ENCODE measurements around the gene P4HB.
A peak's percentile ranks its signal among the peaks of the same experiment; 100 is the strongest.

The P4HB gene

DNA sequence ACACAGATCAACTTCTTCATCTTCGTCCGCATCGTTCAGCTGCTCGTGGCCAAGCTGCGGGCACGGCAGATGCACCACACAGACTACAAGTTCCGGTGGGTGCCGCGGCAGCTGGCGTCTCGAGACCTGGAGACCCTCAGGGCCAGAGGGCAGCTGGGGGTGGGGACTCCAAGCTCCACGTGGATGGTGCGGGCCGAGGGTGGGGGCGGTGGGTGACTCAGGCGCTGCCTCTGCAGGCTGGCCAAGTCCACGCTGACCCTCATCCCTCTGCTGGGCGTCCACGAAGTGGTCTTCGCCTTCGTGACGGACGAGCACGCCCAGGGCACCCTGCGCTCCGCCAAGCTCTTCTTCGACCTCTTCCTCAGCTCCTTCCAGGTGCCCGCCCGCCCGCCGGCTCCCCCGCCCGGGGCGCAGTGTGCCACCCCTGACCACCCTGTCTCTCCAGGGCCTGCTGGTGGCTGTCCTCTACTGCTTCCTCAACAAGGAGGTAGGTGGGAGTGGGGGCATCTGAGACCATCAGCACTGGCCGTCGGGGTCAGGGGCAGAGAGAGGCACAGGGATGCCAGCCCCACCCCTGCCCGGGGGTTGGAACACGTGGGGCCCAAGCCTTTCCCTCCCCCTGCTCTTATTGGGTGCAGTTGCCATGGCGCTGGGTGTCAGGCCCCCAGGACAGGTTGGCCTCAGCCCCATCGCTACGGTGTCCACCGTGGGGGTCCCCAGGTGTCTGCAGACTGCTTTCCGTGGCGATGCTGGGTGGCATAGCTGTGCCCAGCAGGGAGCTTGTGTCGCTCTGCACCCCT is 47.6 kb downstream of the P4HB start:
- no peak overlapping the region for H3K27ac ChIP-seq (ENCODE audit: extremely low read depth, low read depth, low read length)
- ChIA-PET POLR2A (interaction anchor here (0.5 kb wide), 1 partner anchor 17 kb away, joined by 3 read pairs; no protein-coding TSS in a partner anchor), CTCF (interaction anchor here (1.6 kb wide), 1 partner anchor 9 kb away, joined by 5 read pairs; no protein-coding TSS in a partner anchor)
- peaks cover 11% of the 10 kb centered on the region for H3K4me1 ChIP-seq (ENCODE audit: control insufficient read depth, insufficient read depth, low read length)
- no peaks in the 10 kb centered on the region for H3K9me3 ChIP-seq (ENCODE audit: control insufficient read depth, insufficient read depth, low read depth, low read length)
- H3K36me3 ChIP-seq (ENCODE audit: control insufficient read depth in 2 of 2, insufficient read depth in 1 of 2, low read length in 2 of 2) = no peaks in the 10 kb centered on the region
- no peak for TF ChIP-seq KLF10 (tag by site-specific recombination; IDR thresholded peaks at IDR 0.05)
- TF ChIP-seq ZIC2 (tag by site-specific recombination; IDR thresholded peaks at IDR 0.05) = 0 out of 2 replicates have a peak, but pooled peaks have one; percentile 27
- TF ChIP-seq, protein P1, sequence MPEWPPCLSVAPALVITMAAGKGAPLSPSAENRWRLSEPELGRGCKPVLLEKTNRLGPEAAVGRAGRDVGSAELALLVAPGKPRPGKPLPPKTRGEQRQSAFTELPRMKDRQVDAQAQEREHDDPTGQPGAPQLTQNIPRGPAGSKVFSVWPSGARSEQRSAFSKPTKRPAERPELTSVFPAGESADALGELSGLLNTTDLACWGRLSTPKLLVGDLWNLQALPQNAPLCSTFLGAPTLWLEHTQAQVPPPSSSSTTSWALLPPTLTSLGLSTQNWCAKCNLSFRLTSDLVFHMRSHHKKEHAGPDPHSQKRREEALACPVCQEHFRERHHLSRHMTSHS (tag by site-specific recombination; IDR thresholded peaks at IDR 0.05) = no peak
- 0 out of 2 replicates have a peak, but pooled peaks have one; percentile 12 for TF ChIP-seq HIC1 (tag by site-specific recombination; IDR thresholded peaks at IDR 0.05)
- no peak overlapping the region for H3K4me3 ChIP-seq (ENCODE audit: low read depth, low read length)

DNA sequence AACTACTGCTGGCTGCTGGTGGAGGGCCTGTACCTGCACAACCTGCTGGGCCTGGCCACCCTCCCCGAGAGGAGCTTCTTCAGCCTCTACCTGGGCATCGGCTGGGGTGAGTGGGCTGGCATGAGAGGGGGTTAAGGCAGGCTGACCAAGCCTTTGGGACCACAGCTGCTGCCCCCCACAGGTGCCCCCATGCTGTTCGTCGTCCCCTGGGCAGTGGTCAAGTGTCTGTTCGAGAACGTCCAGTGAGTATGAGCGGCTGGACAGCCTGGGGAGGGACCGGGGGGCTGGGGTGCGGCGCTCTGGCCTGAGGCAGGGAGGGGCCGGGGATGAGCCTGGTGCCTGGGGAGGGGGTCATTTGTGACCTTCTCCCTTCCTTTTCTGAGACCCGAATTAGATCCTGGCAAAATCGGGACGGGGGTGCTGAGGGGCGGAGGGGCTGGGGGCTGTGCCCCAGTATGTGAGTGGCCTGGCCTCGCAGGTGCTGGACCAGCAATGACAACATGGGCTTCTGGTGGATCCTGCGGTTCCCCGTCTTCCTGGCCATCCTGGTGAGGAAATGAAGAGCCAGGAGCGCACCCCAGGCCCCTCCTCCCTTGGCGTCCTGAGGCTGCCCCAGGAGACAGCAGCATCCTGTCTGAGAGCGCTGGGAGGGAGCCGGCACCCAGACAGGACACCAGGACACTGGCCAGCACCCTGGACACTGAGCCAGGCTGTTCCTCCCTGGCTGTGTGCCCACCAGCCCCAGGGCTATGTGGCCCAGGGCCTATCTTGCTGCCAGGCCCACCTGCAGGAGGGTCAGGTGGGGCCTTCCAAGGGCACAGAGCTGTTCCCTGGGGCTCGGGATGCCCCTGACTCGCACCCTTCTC is 48.4 kb downstream of the P4HB start:
- no peak overlapping the region for H3K4me3 ChIP-seq (ENCODE audit: low read depth, low read length)
- POLR2A ChIA-PET = interaction anchor here (0.5 kb wide), 1 partner anchor 16 kb away, joined by 3 read pairs; no protein-coding TSS in a partner anchor
- H3K4me1 ChIP-seq (ENCODE audit: control insufficient read depth, insufficient read depth, low read length) = peaks cover 11% of the 10 kb centered on the region
- no peaks in the 10 kb centered on the region for H3K36me3 ChIP-seq (ENCODE audit: control insufficient read depth in 2 of 2, insufficient read depth in 1 of 2, low read length in 2 of 2)
- H3K27ac ChIP-seq (ENCODE audit: extremely low read depth, low read depth, low read length) = no peak overlapping the region
- CTCF ChIA-PET = interaction anchor here (0.8 to 1.6 kb wide), 2 partner anchors 10 to 350 kb away, joined by 3 to 5 read pairs; no protein-coding TSS in a partner anchor
- no peak for TF ChIP-seq PRDM6 (tag by site-specific recombination; IDR thresholded peaks at IDR 0.05)
- no peak for TF ChIP-seq GLIS2 (tag by site-specific recombination; IDR thresholded peaks at IDR 0.05)
- TF ChIP-seq ZNF510 (tag by site-specific recombination; IDR thresholded peaks at IDR 0.05; ENCODE audit: insufficient replicate concordance) = no peak
- no peak for TF ChIP-seq YY2 (tag by site-specific recombination; IDR thresholded peaks at IDR 0.05)
- TF ChIP-seq ZNF426 (tag by site-specific recombination; IDR thresholded peaks at IDR 0.05) = no peak
- TF ChIP-seq, protein P2, sequence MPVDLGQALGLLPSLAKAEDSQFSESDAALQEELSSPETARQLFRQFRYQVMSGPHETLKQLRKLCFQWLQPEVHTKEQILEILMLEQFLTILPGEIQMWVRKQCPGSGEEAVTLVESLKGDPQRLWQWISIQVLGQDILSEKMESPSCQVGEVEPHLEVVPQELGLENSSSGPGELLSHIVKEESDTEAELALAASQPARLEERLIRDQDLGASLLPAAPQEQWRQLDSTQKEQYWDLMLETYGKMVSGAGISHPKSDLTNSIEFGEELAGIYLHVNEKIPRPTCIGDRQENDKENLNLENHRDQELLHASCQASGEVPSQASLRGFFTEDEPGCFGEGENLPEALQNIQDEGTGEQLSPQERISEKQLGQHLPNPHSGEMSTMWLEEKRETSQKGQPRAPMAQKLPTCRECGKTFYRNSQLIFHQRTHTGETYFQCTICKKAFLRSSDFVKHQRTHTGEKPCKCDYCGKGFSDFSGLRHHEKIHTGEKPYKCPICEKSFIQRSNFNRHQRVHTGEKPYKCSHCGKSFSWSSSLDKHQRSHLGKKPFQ (tag by site-specific recombination; IDR thresholded peaks at IDR 0.05) = no peak
- TF ChIP-seq GLI2 (tag by site-specific recombination; IDR thresholded peaks at IDR 0.05; ENCODE audit: borderline replicate concordance, low read depth) = no peak
- no peak for TF ChIP-seq SALL2 (tag by site-specific recombination; IDR thresholded peaks at IDR 0.05; ENCODE audit: borderline replicate concordance)
- no peak for TF ChIP-seq ZBTB7A (tag by site-specific recombination; IDR thresholded peaks at IDR 0.05; ENCODE audit: low read depth)
- no peak for TF ChIP-seq RBAK (tag by site-specific recombination; IDR thresholded peaks at IDR 0.05)
- TF ChIP-seq ZNF544 (tag by site-specific recombination; IDR thresholded peaks at IDR 0.05) = no peak
- no peak for TF ChIP-seq KLF10 (tag by site-specific recombination; IDR thresholded peaks at IDR 0.05)
- no peak for TF ChIP-seq ZNF311 (tag by site-specific recombination; IDR thresholded peaks at IDR 0.05; ENCODE audit: borderline replicate concordance)
- TF ChIP-seq ZNF610 (tag by site-specific recombination; IDR thresholded peaks at IDR 0.05; ENCODE audit: borderline replicate concordance) = no peak
- TF ChIP-seq, protein P3, sequence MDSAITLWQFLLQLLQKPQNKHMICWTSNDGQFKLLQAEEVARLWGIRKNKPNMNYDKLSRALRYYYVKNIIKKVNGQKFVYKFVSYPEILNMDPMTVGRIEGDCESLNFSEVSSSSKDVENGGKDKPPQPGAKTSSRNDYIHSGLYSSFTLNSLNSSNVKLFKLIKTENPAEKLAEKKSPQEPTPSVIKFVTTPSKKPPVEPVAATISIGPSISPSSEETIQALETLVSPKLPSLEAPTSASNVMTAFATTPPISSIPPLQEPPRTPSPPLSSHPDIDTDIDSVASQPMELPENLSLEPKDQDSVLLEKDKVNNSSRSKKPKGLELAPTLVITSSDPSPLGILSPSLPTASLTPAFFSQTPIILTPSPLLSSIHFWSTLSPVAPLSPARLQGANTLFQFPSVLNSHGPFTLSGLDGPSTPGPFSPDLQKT (IDR thresholded peaks at IDR 0.05; ENCODE audit: borderline replicate concordance, low read depth, low read length) = no peak
- TF ChIP-seq, protein P4, sequence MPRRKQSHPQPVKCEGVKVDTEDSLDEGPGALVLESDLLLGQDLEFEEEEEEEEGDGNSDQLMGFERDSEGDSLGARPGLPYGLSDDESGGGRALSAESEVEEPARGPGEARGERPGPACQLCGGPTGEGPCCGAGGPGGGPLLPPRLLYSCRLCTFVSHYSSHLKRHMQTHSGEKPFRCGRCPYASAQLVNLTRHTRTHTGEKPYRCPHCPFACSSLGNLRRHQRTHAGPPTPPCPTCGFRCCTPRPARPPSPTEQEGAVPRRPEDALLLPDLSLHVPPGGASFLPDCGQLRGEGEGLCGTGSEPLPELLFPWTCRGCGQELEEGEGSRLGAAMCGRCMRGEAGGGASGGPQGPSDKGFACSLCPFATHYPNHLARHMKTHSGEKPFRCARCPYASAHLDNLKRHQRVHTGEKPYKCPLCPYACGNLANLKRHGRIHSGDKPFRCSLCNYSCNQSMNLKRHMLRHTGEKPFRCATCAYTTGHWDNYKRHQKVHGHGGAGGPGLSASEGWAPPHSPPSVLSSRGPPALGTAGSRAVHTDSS (tag by site-specific recombination; IDR thresholded peaks at IDR 0.05) = no peak
- no peak for TF ChIP-seq ZBTB8A (tag by site-specific recombination; IDR thresholded peaks at IDR 0.05)
- TF ChIP-seq ZNF623 (tag by site-specific recombination; IDR thresholded peaks at IDR 0.05) = no peak
- H3K9me3 ChIP-seq (ENCODE audit: control insufficient read depth, insufficient read depth, low read depth, low read length) = no peaks in the 10 kb centered on the region

Measured in HEK293 (cell line).